SK-N-SH (cell line): ENCODE results near the gene HLA-DQA1.

Experiments
- CHD2 ChIP-seq: fragments of 150-350 bp; IDR thresholded peaks from 2 replicates; pipeline ENCODE4 v1.6.1; 2018; ENCODE audit warnings: low read length; ENCODE audit not compliant: partially characterized antibody
- CTCF ChIP-seq: fragments of 200-600 bp; sonication (generic); IDR thresholded peaks from 2 replicates; pipeline ENCODE4 v1.6.1; 2017; ENCODE audit warnings: antibody characterized with exemption, mild to moderate bottlenecking, moderate library complexity
- EZH2phosphoT487 ChIP-seq: fragments of 200-600 bp; sonication (generic); IDR thresholded peaks from 2 replicates; pipeline ENCODE4 v1.6.1; 2017; ENCODE audit warnings: low read depth, mixed run types, mild to moderate bottlenecking, antibody characterized with exemption, moderate library complexity, borderline replicate concordance
- FOXM1 ChIP-seq: IDR thresholded peaks from 2 replicates; pipeline ENCODE4 v1.4.0; 2012; ENCODE audit warnings: low read depth, mild to moderate bottlenecking
- GABPA ChIP-seq: IDR thresholded peaks from 2 replicates; pipeline ENCODE4 v1.4.0; 2012; ENCODE audit warnings: low read depth, mild to moderate bottlenecking
- TEAD4 ChIP-seq: IDR thresholded peaks from 2 replicates; pipeline ENCODE4 v1.4.0; 2012; ENCODE audit warnings: mild to moderate bottlenecking, borderline replicate concordance; ENCODE audit not compliant: insufficient read depth

GRCh38 chr6:32639440-32640394, 2.5 kb downstream of the HLA-DQA1 start:
- TF ChIP-seq CTCF (no peak), FOXM1 (no peak), EZH2phosphoT487 (no peak), GABPA (no peak), CHD2 (no peak), TEAD4 (no peak)
